GM19035 (cell line): ENCODE results near the gene NR1H3.
A peak's percentile ranks its signal among the peaks of the same experiment; 100 is the strongest.
"Not testable (repeated sequence)": the region's sequence is repeated elsewhere in the genome, so short reads cannot be mapped to it uniquely, and the experiment has no call there.

Source experiments
- ATAC-seq: cut with Tn5 transposase; IDR thresholded peaks from one replicate; pipeline ENCODE4 v1.9.1; 2021; ENCODE audit not compliant: unreplicated experiment

Gene NR1H3

GRCh38 chr11:47257517-47258316 is at the start of gene NR1H3:
TSS of gene NR1H3 (plus strand) at chr11:47257996. CDS start at chr11:47259217, 1,221 bp downstream.
- no peak for ATAC-seq

- not testable (repeated sequence) for ATAC-seq
These were observed 49.7 kb upstream of the NR1H3 start for GRCh38 chr11:47208008-47208552.

- no peak for ATAC-seq
These were observed 49.2 kb upstream of the NR1H3 start for GRCh38 chr11:47208628-47209027.

GRCh38 chr11:47212938-47213337 is 44.9 kb upstream of the NR1H3 start:
- no peak for ATAC-seq

- ATAC-seq = peak; percentile 61
These were observed 43.7 kb upstream of the NR1H3 start for GRCh38 chr11:47213950-47214565.

GRCh38 chr11:47215366-47215910 is 42.4 kb upstream of the NR1H3 start:
- peak; percentile 0 for ATAC-seq

GRCh38 chr11:47216121-47216798 is 41.5 kb upstream of the NR1H3 start:
- ATAC-seq = no peak

- no peak for ATAC-seq
These were observed 37.4 kb upstream of the NR1H3 start for GRCh38 chr11:47220401-47220821.

GRCh38 chr11:47222696-47223095 is 35.1 kb upstream of the NR1H3 start:
- no peak for ATAC-seq

GRCh38 chr11:47225552-47226400 is 32.0 kb upstream of the NR1H3 start:
- peak; percentile 72 for ATAC-seq

GRCh38 chr11:47229161-47229560 is 28.6 kb upstream of the NR1H3 start:
- ATAC-seq = no peak

GRCh38 chr11:47233051-47233450 is 24.7 kb upstream of the NR1H3 start:
- no peak for ATAC-seq

GRCh38 chr11:47233989-47234668 is 23.7 kb upstream of the NR1H3 start:
- no peak for ATAC-seq

GRCh38 chr11:47234669-47235100 is 23.1 kb upstream of the NR1H3 start:
- no peak for ATAC-seq

GRCh38 chr11:47235163-47235562 is 22.6 kb upstream of the NR1H3 start:
- no peak for ATAC-seq

GRCh38 chr11:47236482-47236881 is 21.3 kb upstream of the NR1H3 start:
- no peak for ATAC-seq

GRCh38 chr11:47239852-47240251 is 17.9 kb upstream of the NR1H3 start:
- ATAC-seq = no peak

GRCh38 chr11:47241841-47242301 is 15.9 kb upstream of the NR1H3 start:
- ATAC-seq = no peak

- ATAC-seq = no peak
These were observed 15.1 kb upstream of the NR1H3 start for GRCh38 chr11:47242596-47243192.
